ENCODE data around the gene ZNF593.
A peak's percentile ranks its signal among the peaks of the same experiment; 100 is the strongest.

- TF ChIP-seq POLR2AphosphoS5 (IDR thresholded peaks at IDR 0.05): peak in 1 of 3 donors; percentile 11
- TF ChIP-seq CTCF (IDR thresholded peaks at IDR 0.05): no peak
- no peak for TF ChIP-seq POLR2A (IDR thresholded peaks at IDR 0.05)
- TF ChIP-seq EP300 (IDR thresholded peaks at IDR 0.05): no peak
Measured at GRCh38 chr1:26127235-26128163, 42.2 kb upstream of the ZNF593 start.

Data from stomach (tissue), 4 donors.